CD4-positive, alpha-beta T cell treated with Interleukin-6 at 100 ng/mL for 8 hours (primary cell): Measurements from ENCODE around the gene OAS3.
"Not testable (repeated sequence)": the region's sequence is repeated elsewhere in the genome, so short reads cannot be mapped to it uniquely, and the experiment has no call there.

ENCODE experiments used
- DNase-seq: peaks from one replicate; pipeline ENCODE4 v3.0.0-alpha.2; 2020; ENCODE audit warnings: mixed read lengths, low spot score

The OAS3 gene

GRCh38 chr12:112927475-112927874, 10.8 kb upstream of the OAS3 start:
- DNase-seq = no peak

- no peak for DNase-seq
These were observed 10.3 kb upstream of the OAS3 start for GRCh38 chr12:112927925-112928324.

- no peak for DNase-seq
These were observed 9.3 kb upstream of the OAS3 start for GRCh38 chr12:112928978-112929377.

- no peak for DNase-seq
These were observed 8.6 kb upstream of the OAS3 start for GRCh38 chr12:112929715-112930114.

GRCh38 chr12:112930350-112930749, 7.9 kb upstream of the OAS3 start:
- no peak for DNase-seq

- no peak for DNase-seq
These were observed 5.7 kb upstream of the OAS3 start for GRCh38 chr12:112932485-112933128.

- DNase-seq = no peak
These were observed 5.2 kb upstream of the OAS3 start for GRCh38 chr12:112933129-112933505.

GRCh38 chr12:112936264-112936663, 2.0 kb upstream of the OAS3 start:
- no peak for DNase-seq

GRCh38 chr12:112936927-112937326, 1.3 kb upstream of the OAS3 start:
- no peak for DNase-seq

GRCh38 chr12:112938751-112939150, 477 bp downstream of the OAS3 start:
- DNase-seq = no peak

GRCh38 chr12:112939761-112940381, 1.6 kb downstream of the OAS3 start:
- no peak for DNase-seq

- DNase-seq = no peak
These were observed 3.5 kb downstream of the OAS3 start for GRCh38 chr12:112941528-112942335.

GRCh38 chr12:112942572-112942971, 4.3 kb downstream of the OAS3 start:
- no peak for DNase-seq

- DNase-seq = no peak
These were observed 5.9 kb downstream of the OAS3 start for GRCh38 chr12:112944024-112944690.

GRCh38 chr12:112945515-112945914, 7.2 kb downstream of the OAS3 start:
- no peak for DNase-seq

GRCh38 chr12:112946236-112947000, 8.1 kb downstream of the OAS3 start:
- DNase-seq = no peak

GRCh38 chr12:112947314-112947713, 9.0 kb downstream of the OAS3 start:
- no peak for DNase-seq

- no peak for DNase-seq
These were observed 9.5 kb downstream of the OAS3 start for GRCh38 chr12:112947761-112948160.

GRCh38 chr12:112948806-112949205, 10.5 kb downstream of the OAS3 start:
- no peak for DNase-seq

GRCh38 chr12:112950701-112951100, 12.4 kb downstream of the OAS3 start:
- DNase-seq = no peak

GRCh38 chr12:112957125-112957524, 18.9 kb downstream of the OAS3 start:
- not testable (repeated sequence) for DNase-seq

GRCh38 chr12:112961074-112961473, 22.8 kb downstream of the OAS3 start:
- DNase-seq = no peak
